IMR-90 (cell line): ENCODE results near the gene SOX6. TPM values are rescaled to one million over a fixed set of nuclear protein-coding genes. Genes with fewer than 3 reads are reported as not detected.

Source experiments
- ATAC-seq: fragments of 200-7000 bp; cut with Tn5 transposase; 2 replicates; pipeline ENCODE4 v1.9.1; 2020; ENCODE audit warnings: low read depth, mild to moderate bottlenecking, moderate library complexity
- BruUV-seq: library from RNA; stranded (reverse); fragments of 400-500 nt; replicated peaks from 2 replicates; lab custom pipeline; 2021; lab: Mats Ljungman, UMichigan
- CTCF ChIA-PET: fragments of 300-600 bp; formaldehyde crosslinking; extraction: SDS; loops from one replicate; lab custom pipeline; 2021; ENCODE audit warnings: antibody characterized with exemption; lab: Yijun Ruan, JAX
- POLR2A ChIA-PET: fragments of 300-600 bp; sonication (Branson Sonifier 250); formaldehyde crosslinking; loops from one replicate; lab custom pipeline; 2022; ENCODE audit warnings: antibody characterized with exemption; ENCODE audit not compliant: unreplicated experiment; lab: Charles Lee
- DNase-seq: peaks from one replicate; pipeline ENCODE4 v3.0.0; 2013
- H2AFZ ChIP-seq: replicated peaks from 2 replicates; pipeline ENCODE3; 2013; ENCODE audit warnings: low read length, mild to moderate bottlenecking; ENCODE audit not compliant: poor library complexity
- H2AK5ac ChIP-seq: 2 replicates; pipeline ENCODE4 v1.6.1; 2013; ENCODE audit warnings: low read depth, low read length, inconsistent platforms
- H2AK9ac ChIP-seq: replicated peaks from 2 replicates; pipeline ENCODE3; 2013; ENCODE audit warnings: mild to moderate bottlenecking, low read depth, low read length, moderate library complexity; ENCODE audit not compliant: poor library complexity
- H2BK120ac ChIP-seq: 2 replicates; pipeline ENCODE4 v1.6.1; 2013; ENCODE audit warnings: low read depth, low read length, inconsistent platforms
- H2BK15ac ChIP-seq: 3 replicates; pipeline ENCODE4 v1.6.1; 2013; ENCODE audit warnings: low read depth, low read length, inconsistent platforms
- H2BK20ac ChIP-seq: 2 replicates; pipeline ENCODE4 v1.6.1; 2013; ENCODE audit warnings: low read depth, mild to moderate bottlenecking, inconsistent platforms, low read length, moderate library complexity
- H2BK5ac ChIP-seq: 2 replicates; pipeline ENCODE4 v1.6.1; 2013; ENCODE audit warnings: mild to moderate bottlenecking, low read depth, low read length, inconsistent platforms; ENCODE audit not compliant: poor library complexity, severe bottlenecking
- H3K14ac ChIP-seq: replicated peaks from 2 replicates; pipeline ENCODE4 v1.6.1; 2013; ENCODE audit warnings: low read depth, low read length, inconsistent platforms
- H3K18ac ChIP-seq: 2 replicates; pipeline ENCODE4 v1.6.1; 2013; ENCODE audit warnings: low read depth, low read length, control low read depth
- H3K23ac ChIP-seq: 2 replicates; pipeline ENCODE4 v1.6.1; 2013; ENCODE audit warnings: low read depth, low read length, inconsistent platforms
- H3K27ac ChIP-seq: 2 replicates; pipeline ENCODE4 v1.5.1; 2013; ENCODE audit warnings: mild to moderate bottlenecking, control low read depth, low read length; ENCODE audit not compliant: insufficient read depth
- H3K27me3 ChIP-seq: 2 replicates; pipeline ENCODE4 v1.6.1; 2013; ENCODE audit warnings: low read length; ENCODE audit not compliant: control insufficient read depth, insufficient read depth
- H3K36me3 ChIP-seq: 2 replicates; pipeline ENCODE4 v1.6.1; 2013; ENCODE audit warnings: low read length, mixed read lengths; ENCODE audit not compliant: control insufficient read depth, insufficient read depth
- H3K4ac ChIP-seq: 2 replicates; pipeline ENCODE4 v1.6.1; 2013; ENCODE audit warnings: low read depth, low read length, inconsistent platforms
- H3K4me1 ChIP-seq: 2 replicates; pipeline ENCODE4 v1.6.1; 2013; ENCODE audit warnings: low read length, mixed read lengths; ENCODE audit not compliant: control insufficient read depth, insufficient read depth
- H3K4me2 ChIP-seq: 2 replicates; pipeline ENCODE4 v1.6.1; 2013; ENCODE audit warnings: low read depth, mild to moderate bottlenecking, control low read depth, low read length, moderate library complexity
- H3K4me3 ChIP-seq: 2 replicates; pipeline ENCODE4 v1.5.1; 2013; ENCODE audit warnings: low read depth, mild to moderate bottlenecking, control low read depth, low read length, moderate library complexity; ENCODE audit not compliant: insufficient read depth
- H3K56ac ChIP-seq: 2 replicates; pipeline ENCODE4 v1.6.1; 2013; ENCODE audit warnings: low read length, inconsistent platforms; ENCODE audit not compliant: insufficient read depth; ENCODE audit errors: extremely low read depth
- H3K79me1 ChIP-seq, 2 experiments: 2 replicates each; pipeline ENCODE4 v1.6.1; 2013; ENCODE audit warnings: low read length in 2 of 2, inconsistent platforms in 1 of 2, low read depth in 1 of 2
- H3K9ac ChIP-seq: 2 replicates; pipeline ENCODE4 v1.6.1; 2013; ENCODE audit warnings: low read depth, low read length, control low read depth
- H3K9me1 ChIP-seq: 2 replicates; pipeline ENCODE4 v1.6.1; 2013; ENCODE audit warnings: low read length, inconsistent platforms; ENCODE audit not compliant: insufficient read depth
- H3K9me3 ChIP-seq: 2 replicates; pipeline ENCODE4 v1.6.1; 2013; ENCODE audit warnings: low read length; ENCODE audit not compliant: control insufficient read depth, insufficient read depth
- H4K20me1 ChIP-seq: 2 replicates; pipeline ENCODE4 v1.6.1; 2013; ENCODE audit warnings: low read length, inconsistent platforms; ENCODE audit not compliant: insufficient read depth
- H4K5ac ChIP-seq: 2 replicates; pipeline ENCODE4 v1.6.1; 2013; ENCODE audit warnings: mild to moderate bottlenecking, low read depth, low read length, control low read depth
- H4K8ac ChIP-seq, 2 experiments: 2 replicates each; pipeline ENCODE4 v1.6.1; 2013; ENCODE audit warnings: low read depth in 2 of 2, low read length in 2 of 2, control low read depth in 1 of 2, inconsistent platforms in 1 of 2
- H4K91ac ChIP-seq: 2 replicates; pipeline ENCODE4 v1.6.1; 2013; ENCODE audit warnings: low read depth, low read length, inconsistent platforms; ENCODE audit not compliant: insufficient read depth
- BHLHE40 ChIP-seq: fragments of 150-350 bp; IDR thresholded peaks from 2 replicates; pipeline ENCODE4 v1.6.1; 2016; ENCODE audit warnings: mild to moderate bottlenecking, low read depth, low read length
- CEBPB ChIP-seq: IDR thresholded peaks from 2 replicates; pipeline ENCODE4 v1.6.1; 2012; ENCODE audit warnings: low read depth, low read length, improper control_type of control experiment
- CHD1 ChIP-seq: IDR thresholded peaks from 2 replicates; pipeline ENCODE4 v1.6.1; 2012; ENCODE audit warnings: low read depth, low read length, improper control_type of control experiment
- CTCF ChIP-seq: conservative IDR thresholded peaks from 2 replicates; pipeline ENCODE4 v1.5.1; 2012; ENCODE audit warnings: mild to moderate bottlenecking, low read depth, low read length, improper control_type of control experiment
- ELK1 ChIP-seq: fragments of 150-350 bp; IDR thresholded peaks from 2 replicates; pipeline ENCODE4 v1.6.1; 2016; ENCODE audit warnings: low read depth, mild to moderate bottlenecking, low read length, moderate library complexity, borderline replicate concordance
- FOS ChIP-seq: fragments of 150-350 bp; IDR thresholded peaks from 2 replicates; pipeline ENCODE4 v1.6.1; 2016; ENCODE audit warnings: low read depth, low read length
- MAFK ChIP-seq: IDR thresholded peaks from 2 replicates; pipeline ENCODE4 v1.6.1; 2012; ENCODE audit warnings: low read depth, low read length, improper control_type of control experiment
- MAZ ChIP-seq: IDR thresholded peaks from 2 replicates; pipeline ENCODE4 v1.6.1; 2012; ENCODE audit warnings: low read depth, mild to moderate bottlenecking, low read length, improper control_type of control experiment, moderate library complexity, borderline replicate concordance
- MXI1 ChIP-seq: IDR thresholded peaks from 2 replicates; pipeline ENCODE4 v1.6.1; 2012; ENCODE audit warnings: low read depth, mild to moderate bottlenecking, low read length, moderate library complexity, borderline replicate concordance
- NFE2L2 ChIP-seq: fragments of 150-350 bp; IDR thresholded peaks from 2 replicates; pipeline ENCODE4 v1.6.1; 2016; ENCODE audit warnings: low read depth, mild to moderate bottlenecking, low read length
- POLR2A ChIP-seq: IDR thresholded peaks from 2 replicates; pipeline ENCODE4 v1.6.1; 2012; ENCODE audit warnings: mild to moderate bottlenecking, low read depth, low read length
- RAD21 ChIP-seq: IDR thresholded peaks from 2 replicates; pipeline ENCODE4 v1.6.1; 2012; ENCODE audit warnings: low read length, improper control_type of control experiment
- RCOR1 ChIP-seq: IDR thresholded peaks from 2 replicates; pipeline ENCODE4 v1.6.1; 2012; ENCODE audit warnings: mild to moderate bottlenecking, low read length, improper control_type of control experiment; ENCODE audit not compliant: insufficient replicate concordance
- RFX5 ChIP-seq: IDR thresholded peaks from 2 replicates; pipeline ENCODE4 v1.8.0; 2012; ENCODE audit warnings: low read depth, mild to moderate bottlenecking, low read length, moderate library complexity
- SMC3 ChIP-seq: fragments of 150-350 bp; IDR thresholded peaks from 2 replicates; pipeline ENCODE4 v1.6.1; 2016; ENCODE audit warnings: low read depth, mild to moderate bottlenecking, antibody characterized with exemption, low read length, moderate library complexity
- USF2 ChIP-seq: fragments of 150-350 bp; IDR thresholded peaks from 2 replicates; pipeline ENCODE4 v1.6.1; 2017; ENCODE audit warnings: mild to moderate bottlenecking, antibody characterized with exemption, low read length, low read depth
- WGBS, 2 experiments: methylation state at CpG; one replicate each; pipeline versions ENCODE4 v1.1.5 to v1.1.7; 2013; ENCODE audit warnings: missing lambda C conversion rate in 2 of 2; ENCODE audit not compliant: insufficient read length in 1 of 2; ENCODE audit errors: extremely low coverage in 2 of 2; 5-methylcytosine and 5-hydroxymethylcytosine counted together
- dilution Hi-C: fragments of 300-500 bp; cut with HindIII; formaldehyde crosslinking; loops from one replicate; pipeline ENCODE4 v1.14.3; 2018; ENCODE audit warnings: low sequenced_read_pairs; ENCODE audit not compliant: unreplicated experiment
- in situ Hi-C: fragments of 300-500 bp; cut with MboI; formaldehyde crosslinking; loops from 3 replicates; pipeline ENCODE4 v1.14.3; 2019; ENCODE audit warnings: low sequenced_read_pairs, inconsistent platforms, mixed read lengths
- intact Hi-C: fragments of 100-400 bp; cut with micrococcal nuclease; formaldehyde crosslinking; loops from 2 replicates; pipeline ENCODE4 v1.10.0; 2022
- polyA plus RNA-seq, 3 experiments: library from polyadenylated mRNA; depleted of rRNA; stranded (reverse); fragments of >200 nt; gene quantifications; 2 replicates each; pipeline ENCODE4 v1.2.3, GENCODE V29; 2012; ENCODE audit warnings: low replicate concordance in 1 of 3
- total RNA-seq: library from RNA; depleted of rRNA; stranded (reverse); fragments of >200 nt; gene quantifications from 2 replicates; pipeline ENCODE4 v1.2.3, GENCODE V29; 2012

The SOX6 gene
- total and polyA plus RNA-seq, 2 of the 4 experiments (the other 2 are of a cell fraction): 1.7 to 7.7 TPM

- no peaks in the 10 kb centered on the region for H3K9me1 ChIP-seq
- WGBS, 2 experiments: no CpG with 5 or more reads among the region's 3 CpGs
- H3K9me3 ChIP-seq: no peaks in the 10 kb centered on the region
- no peaks in the 10 kb centered on the region for H3K79me1 ChIP-seq
- H3K36me3 ChIP-seq: no peaks in the 10 kb centered on the region
- no peak overlapping the region for H4K8ac ChIP-seq
- H2BK20ac ChIP-seq: no peak overlapping the region
- no peak overlapping the region for H3K27ac ChIP-seq
- H3K4ac ChIP-seq: no peak overlapping the region
- H4K5ac ChIP-seq: no peak overlapping the region
- H2AK9ac ChIP-seq: no peak overlapping the region
- H3K4me3 ChIP-seq: no peak overlapping the region
- no peak for TF ChIP-seq SMC3
- no peak for TF ChIP-seq RAD21
- TF ChIP-seq MAZ: no peak
- TF ChIP-seq MXI1: no peak
- TF ChIP-seq NFE2L2: no peak
- TF ChIP-seq CHD1: no peak
- TF ChIP-seq USF2: no peak
- no peak for TF ChIP-seq RFX5
- TF ChIP-seq CEBPB: no peak
- no peak for TF ChIP-seq FOS
- TF ChIP-seq CTCF: no peak
- no peak for TF ChIP-seq MAFK
- TF ChIP-seq BHLHE40: no peak
- TF ChIP-seq ELK1: no peak
- TF ChIP-seq POLR2A: no peak
- no peak for TF ChIP-seq RCOR1
- H3K4me1 ChIP-seq: no peaks in the 10 kb centered on the region
- no peaks in the 10 kb centered on the region for H3K27me3 ChIP-seq
- H3K14ac ChIP-seq: no peak overlapping the region
- no TSS peak for BruUV-seq
- H3K4me2 ChIP-seq: no peak overlapping the region
- H2BK15ac ChIP-seq: no peak overlapping the region
- no peak overlapping the region for H3K56ac ChIP-seq
- intact Hi-C loops (no loop called here), in situ Hi-C loops (no loop called here), dilution Hi-C loops (no loop called here)
- ATAC-seq (peak; percentile 77), DNase-seq (peak; percentile 67)
- no peak overlapping the region for H2AFZ ChIP-seq
- no peak overlapping the region for H3K23ac ChIP-seq
- no peak overlapping the region for H3K18ac ChIP-seq
- POLR2A ChIA-PET: no interaction called here
- no peak overlapping the region for H2AK5ac ChIP-seq
- CTCF ChIA-PET: interaction anchor here (0.6 kb wide), 1 partner anchor 89 kb away, joined by 3 read pairs; no protein-coding TSS in a partner anchor
- no peaks in the 10 kb centered on the region for H4K20me1 ChIP-seq
- H4K91ac ChIP-seq: no peak overlapping the region
- H2BK120ac ChIP-seq: no peak overlapping the region
- H2BK5ac ChIP-seq: no peak overlapping the region
- no peak overlapping the region for H3K9ac ChIP-seq
These were observed 130.1 kb downstream of the SOX6 start for GRCh38 chr11:16226245-16226644.
